GM18505 (cell line): ENCODE measurements around the gene APIP.
A peak's percentile ranks its signal among the peaks of the same experiment; 100 is the strongest.
"Not testable (repeated sequence)": the region's sequence is repeated elsewhere in the genome, so short reads cannot be mapped to it uniquely, and the experiment has no call there.

Experiments
- ATAC-seq: cut with Tn5 transposase; IDR thresholded peaks from one replicate; pipeline ENCODE4 v1.9.1; 2021; ENCODE audit not compliant: unreplicated experiment
- POLR2A ChIP-seq: IDR thresholded peaks from 4 replicates; pipeline ENCODE4 v1.6.1; 2011; ENCODE audit warnings: borderline replicate concordance; ENCODE audit not compliant: insufficient read depth, insufficient read length; ENCODE audit errors: extremely low read depth

The APIP gene

DNA sequence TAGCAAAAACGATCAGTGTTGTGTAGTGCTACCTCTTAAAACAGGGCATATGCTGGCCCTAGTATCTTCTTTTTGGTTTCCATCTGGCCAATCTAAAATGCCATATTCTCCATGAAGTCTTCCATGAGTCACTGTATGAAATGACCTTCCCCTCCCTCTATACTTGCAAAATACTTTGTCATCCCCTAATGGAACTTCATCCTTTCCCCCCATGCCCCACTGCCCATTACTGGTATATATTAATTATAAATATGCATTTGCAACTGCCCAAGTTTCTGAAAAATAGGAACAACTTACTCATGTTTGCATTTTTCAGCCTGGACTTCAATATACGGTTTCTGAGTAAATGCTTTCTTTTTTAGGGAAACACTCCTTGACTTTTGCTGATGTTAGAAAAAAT, 4.5 kb downstream of the APIP start:
- no peak for ATAC-seq
- TF ChIP-seq POLR2A: no peak

- no peak for TF ChIP-seq POLR2A
- no peak for ATAC-seq
These were observed 5.4 kb downstream of the APIP start for GRCh38 chr11:34910817-34911216.

DNA sequence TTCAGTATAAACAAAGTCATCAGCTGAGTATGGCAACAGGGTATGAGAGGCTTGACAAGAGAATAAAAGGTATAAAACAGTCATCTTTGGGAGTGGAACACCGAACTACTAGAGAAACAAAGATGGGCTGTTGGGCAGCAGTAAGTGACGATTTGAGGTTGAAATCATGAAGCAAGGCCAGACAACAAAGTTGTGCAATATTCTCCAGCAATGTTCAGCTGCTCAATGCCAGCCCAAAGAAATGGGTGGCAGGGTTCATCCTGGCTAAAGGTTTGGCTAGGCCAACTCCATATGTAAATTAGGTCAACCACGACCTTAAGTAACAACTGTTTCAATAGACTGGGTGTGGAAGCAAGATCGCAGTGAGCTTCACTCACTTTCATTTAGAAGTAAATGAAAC, 6.2 kb downstream of the APIP start:
- TF ChIP-seq POLR2A: no peak
- no peak for ATAC-seq

DNA sequence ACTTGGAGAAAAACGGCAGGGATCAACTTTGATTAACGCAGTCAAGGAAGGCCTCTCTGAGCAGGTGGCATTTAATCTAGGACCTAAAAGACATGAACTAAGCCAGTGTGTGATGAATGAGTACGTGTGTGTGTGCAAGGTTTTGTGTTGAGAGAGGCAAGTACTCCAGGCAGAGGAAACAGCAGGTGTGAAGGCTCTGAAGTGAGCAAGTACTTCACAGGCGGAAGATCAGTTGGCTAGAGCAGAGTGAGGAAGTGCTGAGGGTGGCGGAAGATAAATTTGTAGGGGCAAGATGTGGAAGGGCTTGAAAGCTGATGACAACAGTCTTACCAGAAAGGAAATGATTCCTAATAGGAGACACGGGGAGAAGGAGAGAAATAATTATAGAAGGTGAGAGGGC, 6.8 kb downstream of the APIP start:
- no peak for ATAC-seq
- TF ChIP-seq POLR2A: no peak

DNA sequence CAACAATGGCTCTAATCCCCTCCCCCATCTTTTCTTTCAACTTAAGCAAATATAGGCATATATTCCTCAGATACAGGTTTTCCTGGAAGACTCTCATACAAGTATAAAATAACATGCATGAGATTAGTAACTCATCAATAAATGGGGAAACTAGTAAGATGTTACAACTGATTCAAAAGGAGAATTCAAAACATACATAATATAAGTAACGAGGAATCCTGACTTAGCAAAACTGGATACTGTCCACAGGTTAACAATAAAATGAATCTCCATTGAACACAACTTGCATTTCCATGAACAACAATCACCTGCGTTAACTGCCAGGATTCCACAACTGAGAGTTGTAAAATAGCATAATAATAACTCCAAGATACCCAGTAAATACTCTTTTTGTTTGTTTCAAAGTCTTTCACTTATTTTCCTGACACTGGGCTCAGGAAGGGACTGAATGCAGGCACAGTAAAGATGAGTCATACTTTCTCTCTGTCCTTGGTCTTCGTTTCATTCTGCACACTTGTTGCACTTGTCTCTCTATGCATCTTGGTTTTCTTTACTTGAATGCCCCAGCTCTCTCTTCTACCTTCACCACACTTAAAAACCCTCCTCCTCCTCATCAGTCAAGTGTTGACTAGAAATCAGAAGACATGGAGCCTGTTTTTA, 8.1 kb downstream of the APIP start:
- TF ChIP-seq POLR2A: no peak
- peak; percentile 62 for ATAC-seq

- no peak for ATAC-seq
- no peak for TF ChIP-seq POLR2A
These were observed 10.5 kb downstream of the APIP start for GRCh38 chr11:34905666-34906065.

DNA sequence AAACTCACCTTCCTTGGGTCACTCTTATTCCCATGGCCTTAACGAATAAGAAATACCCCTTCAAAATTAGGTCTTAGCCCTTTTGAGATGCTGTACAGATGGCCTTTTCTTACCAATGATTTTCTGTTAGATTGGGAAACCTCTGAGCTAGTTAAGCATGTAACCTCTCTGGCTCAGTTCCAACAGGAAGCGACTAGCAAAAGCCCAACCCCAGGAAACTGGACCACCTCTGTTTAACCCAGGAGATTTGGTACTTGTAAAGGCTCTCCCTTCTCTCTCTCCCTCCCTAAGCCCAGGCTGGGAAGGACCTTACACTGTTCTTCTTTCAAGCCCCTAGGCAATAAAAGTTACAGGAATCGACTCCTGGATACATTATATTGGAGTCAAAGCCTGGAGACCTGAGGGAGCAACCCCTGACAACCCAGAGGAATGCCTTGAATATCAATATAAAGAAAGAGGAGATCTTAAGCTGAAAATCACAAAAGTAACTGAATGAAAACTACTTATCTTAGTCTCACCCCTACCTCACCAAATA, 11.7 kb downstream of the APIP start:
- no peak for ATAC-seq
- TF ChIP-seq POLR2A: no peak

- ATAC-seq: no peak
- TF ChIP-seq POLR2A: no peak
These were observed 16.6 kb downstream of the APIP start for GRCh38 chr11:34899633-34900016.

- no peak for TF ChIP-seq POLR2A
- ATAC-seq: no peak
These were observed 17.7 kb downstream of the APIP start for GRCh38 chr11:34898474-34898873.

- no peak for ATAC-seq
- TF ChIP-seq POLR2A: no peak
These were observed 18.9 kb downstream of the APIP start for GRCh38 chr11:34897171-34897870.

GRCh38 chr11:34896191-34896590, 20.0 kb downstream of the APIP start:
- not testable (repeated sequence) for ATAC-seq

DNA sequence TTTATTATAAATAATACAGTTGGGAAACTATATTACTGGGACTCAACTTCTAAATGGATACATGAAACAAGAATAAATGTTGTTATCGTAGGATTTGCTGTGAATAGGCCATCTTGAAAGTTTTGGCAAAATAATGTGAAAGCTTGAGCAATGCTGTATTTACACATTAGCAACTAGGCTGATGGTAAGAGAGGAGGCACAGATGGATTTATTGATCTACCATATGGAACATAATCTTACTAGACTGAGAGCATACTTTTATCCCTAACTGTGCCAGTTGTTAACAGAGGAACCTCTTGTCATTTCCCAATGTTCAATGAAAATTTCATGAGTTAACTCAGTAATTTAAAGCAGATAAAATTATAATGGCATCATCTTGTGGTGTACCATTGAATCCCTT, 22.8 kb downstream of the APIP start:
- ATAC-seq: no peak
- no peak for TF ChIP-seq POLR2A

- ATAC-seq: no peak
- no peak for TF ChIP-seq POLR2A
These were observed 24.6 kb downstream of the APIP start for GRCh38 chr11:34891611-34892010.

DNA sequence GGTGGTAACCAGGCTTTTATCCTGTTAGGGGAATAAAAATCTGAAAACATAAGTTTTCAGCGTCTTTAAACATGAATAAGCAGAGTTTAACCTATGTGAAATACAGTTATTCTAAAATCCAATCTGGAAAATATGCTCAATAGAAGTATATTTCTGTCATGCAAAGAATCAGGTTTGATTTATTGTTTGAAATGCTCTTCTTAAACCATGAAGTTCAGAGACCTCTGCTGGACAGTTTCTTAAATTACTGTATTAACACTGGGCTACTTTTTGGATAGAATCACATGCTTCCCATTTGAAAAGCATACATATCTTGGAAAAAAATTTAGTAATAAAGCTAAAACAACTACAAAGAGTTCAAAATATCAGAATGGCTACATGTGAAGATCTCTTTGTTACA, 25.4 kb downstream of the APIP start:
- no peak for TF ChIP-seq POLR2A
- ATAC-seq: no peak
